ENCODE results near the gene ITGB6.

Gene ITGB6

DNA sequence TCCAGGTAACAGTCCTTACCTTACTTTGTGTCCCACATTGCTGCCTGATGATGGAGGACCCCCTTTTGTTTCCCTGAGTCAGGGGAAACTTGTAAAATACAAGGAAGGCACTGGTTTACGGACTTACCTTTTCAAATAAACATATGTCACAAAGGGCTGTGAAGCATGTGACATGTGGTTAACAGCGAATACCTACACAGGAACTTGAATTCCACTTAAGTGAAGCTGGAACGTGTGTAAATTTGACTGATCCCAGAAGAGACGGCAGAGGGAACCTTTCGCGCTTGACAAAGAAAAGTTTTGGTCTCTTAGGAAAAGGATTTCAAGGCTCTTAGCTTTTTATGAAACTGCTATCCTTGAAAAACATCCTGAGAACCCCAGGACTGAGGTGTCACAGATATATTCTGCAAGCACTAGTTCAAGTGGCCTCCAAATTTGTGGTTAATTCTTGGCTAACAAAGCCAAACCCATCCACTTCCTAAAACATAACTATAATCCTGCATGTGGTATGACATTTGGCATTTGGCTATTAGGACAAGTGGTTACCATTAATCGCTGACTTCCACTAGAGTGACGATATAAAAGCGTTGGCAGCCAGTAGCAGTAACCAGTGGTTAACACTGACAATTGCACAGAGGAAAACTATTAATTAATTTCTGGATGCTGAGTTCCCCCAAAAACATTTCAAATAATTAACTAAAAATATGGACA, 55.6 kb downstream of the ITGB6 start:
- Histone ChIP-seq H3K4me3 (ENCODE audit: low read length) (no peak overlapping the region), H3K4me1 (ENCODE audit: control insufficient read depth, low read length) (no peaks in the 10 kb centered on the region), H3K4me2 (ENCODE audit: low read length) (no peak overlapping the region), H3K27me3 (ENCODE audit: control insufficient read depth, low read length) (no peaks in the 10 kb centered on the region), H4K20me1 (ENCODE audit: control insufficient read depth, insufficient read depth, low read depth, low read length) (no peaks in the 10 kb centered on the region), H3K27ac (ENCODE audit: low read depth, low read length) (no peak overlapping the region), H3K9me3 (ENCODE audit: control insufficient read depth, insufficient read depth, low read length) (no peaks in the 10 kb centered on the region), H3F3A (ENCODE audit: control insufficient read depth, insufficient read depth) (no peaks in the 10 kb centered on the region), H3K36me3 (ENCODE audit: control insufficient read depth, low read length) (no peaks in the 10 kb centered on the region), H3K79me2 (ENCODE audit: control insufficient read depth, low read length) (no peaks in the 10 kb centered on the region), H3K9me2 (replicated peaks; ENCODE audit: control insufficient read depth, low read length) (no peaks in the 10 kb centered on the region)
- TF ChIP-seq EZH2phosphoT487 (IDR thresholded peaks at IDR 0.05; ENCODE audit: borderline replicate concordance, low read length), result no peak
- TF ChIP-seq, protein P1, sequence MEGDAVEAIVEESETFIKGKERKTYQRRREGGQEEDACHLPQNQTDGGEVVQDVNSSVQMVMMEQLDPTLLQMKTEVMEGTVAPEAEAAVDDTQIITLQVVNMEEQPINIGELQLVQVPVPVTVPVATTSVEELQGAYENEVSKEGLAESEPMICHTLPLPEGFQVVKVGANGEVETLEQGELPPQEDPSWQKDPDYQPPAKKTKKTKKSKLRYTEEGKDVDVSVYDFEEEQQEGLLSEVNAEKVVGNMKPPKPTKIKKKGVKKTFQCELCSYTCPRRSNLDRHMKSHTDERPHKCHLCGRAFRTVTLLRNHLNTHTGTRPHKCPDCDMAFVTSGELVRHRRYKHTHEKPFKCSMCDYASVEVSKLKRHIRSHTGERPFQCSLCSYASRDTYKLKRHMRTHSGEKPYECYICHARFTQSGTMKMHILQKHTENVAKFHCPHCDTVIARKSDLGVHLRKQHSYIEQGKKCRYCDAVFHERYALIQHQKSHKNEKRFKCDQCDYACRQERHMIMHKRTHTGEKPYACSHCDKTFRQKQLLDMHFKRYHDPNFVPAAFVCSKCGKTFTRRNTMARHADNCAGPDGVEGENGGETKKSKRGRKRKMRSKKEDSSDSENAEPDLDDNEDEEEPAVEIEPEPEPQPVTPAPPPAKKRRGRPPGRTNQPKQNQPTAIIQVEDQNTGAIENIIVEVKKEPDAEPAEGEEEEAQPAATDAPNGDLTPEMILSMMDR (IDR thresholded peaks at IDR 0.05; ENCODE audit: low read depth, low read length, poor library complexity, severe bottlenecking), result no peak

DNA sequence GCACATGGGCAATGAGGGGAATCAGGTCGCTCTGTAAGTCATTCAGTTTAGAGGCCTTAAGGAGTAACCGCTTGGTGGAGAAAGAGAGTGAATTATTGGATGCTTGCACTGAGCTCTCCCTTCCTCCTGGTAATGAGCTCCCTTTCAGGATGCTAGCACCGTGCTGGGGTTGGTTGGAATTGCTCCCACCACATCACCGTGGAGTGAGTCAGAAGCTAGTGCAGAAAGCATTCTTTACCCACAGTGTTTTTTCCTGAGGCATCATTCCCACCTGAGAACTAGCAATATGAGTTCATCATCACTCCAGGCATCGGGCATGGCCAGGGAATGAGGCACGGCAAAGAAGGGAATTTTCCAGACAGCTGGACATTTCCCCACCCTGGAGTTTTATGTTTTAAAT, 57.6 kb downstream of the ITGB6 start:
- Histone ChIP-seq H3K9me3 (ENCODE audit: control insufficient read depth, insufficient read depth, low read length) (no peaks in the 10 kb centered on the region), H3F3A (ENCODE audit: control insufficient read depth, insufficient read depth) (no peaks in the 10 kb centered on the region), H3K4me3 (ENCODE audit: low read length) (no peak overlapping the region), H3K27ac (ENCODE audit: low read depth, low read length) (no peak overlapping the region), H3K9me2 (replicated peaks; ENCODE audit: control insufficient read depth, low read length) (no peaks in the 10 kb centered on the region), H3K27me3 (ENCODE audit: control insufficient read depth, low read length) (no peaks in the 10 kb centered on the region), H3K4me2 (ENCODE audit: low read length) (no peak overlapping the region), H3K4me1 (ENCODE audit: control insufficient read depth, low read length) (no peaks in the 10 kb centered on the region), H3K36me3 (ENCODE audit: control insufficient read depth, low read length) (no peaks in the 10 kb centered on the region), H3K79me2 (ENCODE audit: control insufficient read depth, low read length) (no peaks in the 10 kb centered on the region), H4K20me1 (ENCODE audit: control insufficient read depth, insufficient read depth, low read depth, low read length) (no peaks in the 10 kb centered on the region)
- no peak for TF ChIP-seq EZH2phosphoT487 (IDR thresholded peaks at IDR 0.05; ENCODE audit: borderline replicate concordance, low read length)
- TF ChIP-seq, protein P1 (IDR thresholded peaks at IDR 0.05; ENCODE audit: low read depth, low read length, poor library complexity, severe bottlenecking), result no peak

DNA sequence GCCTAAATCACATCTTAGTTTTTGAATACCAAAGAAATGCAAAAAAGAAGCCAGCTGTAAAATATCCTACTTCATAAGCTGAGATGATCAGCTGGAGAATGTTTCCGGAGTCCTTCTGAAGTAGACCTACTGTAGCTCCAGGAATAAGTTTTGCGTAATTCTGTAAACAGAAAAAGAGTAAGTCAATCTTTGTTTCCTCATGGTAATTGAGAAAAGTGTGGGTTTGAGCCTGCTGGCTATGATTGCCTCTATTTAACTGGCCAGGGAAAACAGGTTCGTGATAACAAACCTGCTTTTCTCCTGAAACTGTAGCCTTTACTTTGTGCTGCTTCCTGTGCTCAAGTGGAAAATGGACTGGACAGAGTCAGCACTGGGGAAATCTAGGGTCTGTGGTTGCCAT, 58.2 kb downstream of the ITGB6 start:
- Histone ChIP-seq H3K79me2 (ENCODE audit: control insufficient read depth, low read length) (no peaks in the 10 kb centered on the region), H3K36me3 (ENCODE audit: control insufficient read depth, low read length) (no peaks in the 10 kb centered on the region), H4K20me1 (ENCODE audit: control insufficient read depth, insufficient read depth, low read depth, low read length) (no peaks in the 10 kb centered on the region), H3K4me1 (ENCODE audit: control insufficient read depth, low read length) (no peaks in the 10 kb centered on the region), H3K9me3 (ENCODE audit: control insufficient read depth, insufficient read depth, low read length) (no peaks in the 10 kb centered on the region), H3F3A (ENCODE audit: control insufficient read depth, insufficient read depth) (no peaks in the 10 kb centered on the region), H3K4me3 (ENCODE audit: low read length) (no peak overlapping the region), H3K27me3 (ENCODE audit: control insufficient read depth, low read length) (no peaks in the 10 kb centered on the region), H3K4me2 (ENCODE audit: low read length) (no peak overlapping the region), H3K9me2 (replicated peaks; ENCODE audit: control insufficient read depth, low read length) (no peaks in the 10 kb centered on the region), H3K27ac (ENCODE audit: low read depth, low read length) (no peak overlapping the region)
- TF ChIP-seq, protein P1 (IDR thresholded peaks at IDR 0.05; ENCODE audit: low read depth, low read length, poor library complexity, severe bottlenecking), result no peak
- TF ChIP-seq EZH2phosphoT487 (IDR thresholded peaks at IDR 0.05; ENCODE audit: borderline replicate concordance, low read length), result no peak

Measured in DOHH2 (cell line).